K562 (cell line): ENCODE measurements around the gene AVPR1A. TPM values are rescaled to one million over a fixed set of nuclear protein-coding genes. Genes with fewer than 3 reads are reported as not detected.

Source experiments
- ATAC-seq: fragments of 200-7000 bp; cut with Tn5 transposase; 3 replicates; pipeline ENCODE4 v1.9.1; 2020; ENCODE audit warnings: moderate library complexity
- BruUV-seq: library from RNA; stranded (reverse); fragments of 400-500 nt; replicated peaks from 2 replicates; lab custom pipeline; 2021; lab: Mats Ljungman, UMichigan
- CTCF ChIA-PET: fragments of 300-600 bp; formaldehyde crosslinking; extraction: SDS; loops from one replicate; lab custom pipeline; 2021; ENCODE audit warnings: low intra/inter-chr PET ratio; lab: Yijun Ruan, JAX
- POLR2A ChIA-PET: fragments of 300-600, 350-650 bp; sonication (Branson Sonifier 250); formaldehyde crosslinking; extraction: SDS; loops from one replicate; lab custom pipeline; 2021; ENCODE audit warnings: antibody characterized with exemption, inconsistent platforms; lab: Yijun Ruan, JAX
- DNase-seq, 4 experiments: peaks; one replicate each; pipeline versions ENCODE4 v3.0.0 to v3.0.0-alpha.2; 2011 to 2018; ENCODE audit warnings: low spot score in 3 of 4, mixed read lengths in 3 of 4; ENCODE audit errors: extremely low read depth in 1 of 4
- FAIRE-seq: peaks from 2 replicates; lab custom pipeline; 2011; peaks lifted over from hg19 to GRCh38; lab: Jason Lieb, UNC
- H2AFZ ChIP-seq: 2 replicates; pipeline ENCODE4 v1.6.0; 2011; ENCODE audit warnings: low read depth, low read length, control low read depth, inconsistent platforms
- H3K27ac ChIP-seq: fragments of 200-600 bp; 3 replicates; pipeline ENCODE4 v1.8.0; 2011; ENCODE audit warnings: low read depth, mild to moderate bottlenecking, control low read depth, inconsistent platforms, low read length, moderate library complexity, mixed read lengths; ENCODE audit errors: extremely low read depth
- H3K27me3 ChIP-seq, 2 experiments: fragments of 300-600 bp in 1 of 2; 2 replicates in 1 of 2; 3 replicates in 1 of 2; pipeline versions ENCODE4 v1.6.0 to v1.8.0; 2011; ENCODE audit warnings: inconsistent platforms in 2 of 2, low read length in 2 of 2, mild to moderate bottlenecking in 1 of 2, mixed read lengths in 1 of 2, moderate library complexity in 1 of 2; ENCODE audit not compliant: control insufficient read depth in 2 of 2, insufficient read depth in 2 of 2
- H3K36me3 ChIP-seq: fragments of 300-600 bp; 3 replicates; pipeline ENCODE4 v1.8.0; 2011; ENCODE audit warnings: mild to moderate bottlenecking, low read length, inconsistent platforms; ENCODE audit not compliant: control insufficient read depth, insufficient read depth
- H3K4me1 ChIP-seq, 2 experiments: fragments of 200-600 bp in 1 of 2; replicated peaks in 1 of 2; 2 replicates in 1 of 2; 3 replicates in 1 of 2; pipeline versions ENCODE4 v1.5.1 to v1.8.0; 2011; ENCODE audit warnings: inconsistent platforms in 2 of 2, low read length in 2 of 2, mild to moderate bottlenecking in 1 of 2, mixed read lengths in 1 of 2, moderate library complexity in 1 of 2; ENCODE audit not compliant: control insufficient read depth in 2 of 2, insufficient read depth in 2 of 2
- H3K4me2 ChIP-seq: 2 replicates; pipeline ENCODE4 v1.6.1; 2011; ENCODE audit warnings: low read length, control low read depth, inconsistent platforms, mixed read lengths; ENCODE audit not compliant: insufficient read depth
- H3K4me3 ChIP-seq: fragments of 200-600 bp; sonication (generic), shearing (Covaris generic); 2 replicates; pipeline ENCODE4 v1.5.1; 2016; ENCODE audit warnings: control low read depth, inconsistent platforms
- H3K79me2 ChIP-seq: fragments of 200-600 bp; 3 replicates; pipeline ENCODE4 v1.8.0; 2011; ENCODE audit warnings: low read length, inconsistent platforms; ENCODE audit not compliant: control insufficient read depth, insufficient read depth
- H3K9ac ChIP-seq, 2 experiments: 2 replicates each; pipeline versions ENCODE4 v1.6.0 to v1.6.1; 2011; ENCODE audit warnings: low read depth in 2 of 2, low read length in 2 of 2, control low read depth in 1 of 2, inconsistent platforms in 1 of 2, mild to moderate bottlenecking in 1 of 2, mixed read lengths in 1 of 2; ENCODE audit not compliant: insufficient read depth in 1 of 2
- H3K9me1 ChIP-seq: one replicate; pipeline ENCODE4 v1.6.0; 2011; ENCODE audit warnings: inconsistent platforms, mild to moderate bottlenecking, low read length, moderate library complexity; ENCODE audit not compliant: control insufficient read depth, insufficient read depth
- H3K9me3 ChIP-seq: replicated peaks from 2 replicates; pipeline ENCODE4 v1.5.1; 2011; ENCODE audit warnings: low read depth, low read length, inconsistent platforms; ENCODE audit not compliant: control insufficient read depth, insufficient read depth
- H4K20me1 ChIP-seq: replicated peaks from 2 replicates; pipeline ENCODE4 v1.6.1; 2011; ENCODE audit warnings: low read length, inconsistent platforms, mixed read lengths; ENCODE audit not compliant: control insufficient read depth, insufficient read depth
- FOXA3 ChIP-seq, 2 experiments: fragments of 450-650 bp in 1 of 2; sonication (generic) in 1 of 2; formaldehyde crosslinking; IDR thresholded peaks in 1 of 2; conservative IDR thresholded peaks in 1 of 2; 2 replicates each; pipeline versions ENCODE4 v1.4.0 to v1.8.0; 2020 to 2022; ENCODE audit warnings: mild to moderate bottlenecking in 2 of 2, missing genetic modification reagents in 1 of 2
- LARP7 ChIP-seq: fragments of 450-650 bp; IDR thresholded peaks from 2 replicates; pipeline ENCODE4 v1.6.1; 2016
- NBN ChIP-seq: fragments of 450-650 bp; IDR thresholded peaks from 2 replicates; pipeline ENCODE4 v1.6.1; 2016; ENCODE audit warnings: low read depth, mild to moderate bottlenecking
- TFAP4 ChIP-seq: sonication (generic); formaldehyde crosslinking; IDR thresholded peaks from 2 replicates; pipeline ENCODE4 v1.8.0; 2022; ENCODE audit warnings: missing genetic modification reagents, mild to moderate bottlenecking, moderate library complexity, borderline replicate concordance
- THRA ChIP-seq: fragments of 450-650 bp; IDR thresholded peaks from 2 replicates; pipeline ENCODE4 v1.6.1; 2017; ENCODE audit warnings: mild to moderate bottlenecking, moderate library complexity
- USF1 ChIP-seq: sonication (generic); formaldehyde crosslinking; IDR thresholded peaks from 2 replicates; pipeline ENCODE4 v1.9.0; 2022; ENCODE audit warnings: mild to moderate bottlenecking, missing genetic modification reagents
- ZC3H11A ChIP-seq: IDR thresholded peaks from 2 replicates; pipeline ENCODE4 v1.6.1; 2012; ENCODE audit warnings: low read depth, low read length, improper control_type of control experiment
- ZC3H4 ChIP-seq: sonication (generic); formaldehyde crosslinking; IDR thresholded peaks from 2 replicates; pipeline ENCODE4 v1.9.0; 2021; ENCODE audit warnings: missing genetic modification reagents, borderline replicate concordance
- ZNF384 ChIP-seq: IDR thresholded peaks from 2 replicates; pipeline ENCODE4 v1.6.1; 2012; ENCODE audit warnings: low read depth, low read length, improper control_type of control experiment
- ZNF639 ChIP-seq, 2 experiments: fragments of 200-800 bp in 1 of 2; sonication (Bioruptor generic) in 1 of 2; sonication (generic) in 1 of 2; formaldehyde crosslinking in 1 of 2; IDR thresholded peaks in 1 of 2; conservative IDR thresholded peaks in 1 of 2; 2 replicates each; pipeline versions ENCODE4 v1.5.0 to v1.6.1; 2016 to 2020; ENCODE audit warnings: missing compliant biosample characterization in 1 of 2, missing genetic modification characterization in 1 of 2, missing genetic modification reagents in 1 of 2
- WGBS: fragments of 100-300 bp; shearing (Covaris generic); methylation state at CpG from one replicate; pipeline ENCODE4 v1.1.6; 2016; ENCODE audit warnings: low coverage, mixed read lengths; ENCODE audit not compliant: insufficient coverage; ENCODE audit errors: missing lambda C conversion rate; 5-methylcytosine and 5-hydroxymethylcytosine counted together
- in situ Hi-C: fragments of 300-500 bp; cut with MboI; formaldehyde crosslinking; loops from 4 replicates; pipeline ENCODE4 v1.15.0; 2018; ENCODE audit warnings: inconsistent platforms, mixed read lengths
- intact Hi-C: fragments of 100-400 bp; cut with micrococcal nuclease; formaldehyde crosslinking; loops from 2 replicates; pipeline ENCODE4 v1.14.2; 2022
- polyA plus RNA-seq, 8 experiments: library from polyadenylated mRNA; depleted of rRNA in 4 of 8; stranded (reverse) in 5 of 8; unstranded in 3 of 8; fragments of >200 nt; fragmentation: Nextera tagmentation in 2 of 8; fragmentation: Illumina TruSeq in 1 of 8; extraction: Ambion mirVana in 2 of 8; extraction: Trizol in 1 of 8; gene quantifications; 2 replicates each; pipeline versions ENCODE4 v1.2.1 to v1.2.3, GENCODE V29; 2011 to 2014; ENCODE audit warnings: inconsistent platforms in 1 of 8, missing spikeins in 1 of 8
- total RNA-seq, 7 experiments: library from RNA; depleted of rRNA in 6 of 7; stranded (reverse); fragments of >200 nt in 6 of 7; fragmentation: Illumina TruSeq in 2 of 7; extraction: Trizol in 2 of 7; gene quantifications; 2 replicates each; pipeline versions ENCODE4 v1.2.1 to v1.2.3, GENCODE V29; 2011 to 2021; ENCODE audit warnings: low replicate concordance in 1 of 7

AVPR1A gene
- total and polyA plus RNA-seq, 9 of the 15 experiments (the other 6 are each of a cell fraction or from before 2014, with no cell fraction given): under 0.01 to 0.04 (median 0.03) TPM; not detected in 3

- H3K4me2 ChIP-seq: no peak overlapping the region
- in situ Hi-C loops: no loop called here
- H3K9ac ChIP-seq: no peak overlapping the region
- H3K4me3 ChIP-seq: no peak overlapping the region
- WGBS: 0% methylated on average over 2 of the region's 2 CpGs
- POLR2A ChIA-PET: interaction anchor here (0.7 kb wide), 1 partner anchor 233 kb away, joined by 4 read pairs; no protein-coding TSS in a partner anchor
- intact Hi-C loops: no loop called here
- ATAC-seq (no peak), DNase-seq (no peak), FAIRE-seq (no peak)
- H3K27me3 ChIP-seq: no peaks in the 10 kb centered on the region
- no peaks in the 10 kb centered on the region for H3K79me2 ChIP-seq
- no peaks in the 10 kb centered on the region for H3K9me3 ChIP-seq
- no peak overlapping the region for H2AFZ ChIP-seq
- H3K9me1 ChIP-seq: no peaks in the 10 kb centered on the region
- BruUV-seq: no TSS peak
- no peaks in the 10 kb centered on the region for H3K4me1 ChIP-seq
- no peak overlapping the region for H3K27ac ChIP-seq
- TF ChIP-seq ZNF639 (CRISPR knock-in tag; conservative IDR thresholded peaks at IDR 0.05 in 1 of 2, IDR thresholded peaks at IDR 0.05 in 1 of 2): no peak
- H4K20me1 ChIP-seq: no peaks in the 10 kb centered on the region
- CTCF ChIA-PET: no interaction called here
- no peaks in the 10 kb centered on the region for H3K36me3 ChIP-seq
Measured at GRCh38 chr12:63093711-63094110, 57.3 kb downstream of the AVPR1A start.

GRCh38 chr12:63093084-63093483, 57.9 kb downstream of the AVPR1A start:
- BruUV-seq: no TSS peak
- in situ Hi-C loops: no loop called here
- intact Hi-C loops: no loop called here
- no peak for DNase-seq
- FAIRE-seq: no peak
- Histone ChIP-seq H3K27ac (no peak overlapping the region), H3K9me3 (no peaks in the 10 kb centered on the region), H3K27me3 (no peaks in the 10 kb centered on the region), H3K79me2 (no peaks in the 10 kb centered on the region), H3K4me3 (no peak overlapping the region), H3K4me1 (0 out of 5 replicates have a peak, but pooled peaks cover 0 to 2% of the 10 kb centered on the region in 2 experiments), H3K4me2 (no peak overlapping the region), H3K9ac (no peak overlapping the region), H2AFZ (no peak overlapping the region), H3K36me3 (no peaks in the 10 kb centered on the region), H3K9me1 (no peaks in the 10 kb centered on the region), H4K20me1 (no peaks in the 10 kb centered on the region)
- 0% methylated on average over 2 of the region's 2 CpGs for WGBS
- ChIA-PET POLR2A (interaction anchor here (0.6 to 0.7 kb wide), 2 partner anchors 232 to 537 kb away, joined by 3 to 4 read pairs; no protein-coding TSS in a partner anchor), CTCF (no interaction called here)
- no peak for ATAC-seq
- TF ChIP-seq NBN: no peak
- no peak for TF ChIP-seq TFAP4
- TF ChIP-seq USF1 (CRISPR knock-in tag): no peak
- TF ChIP-seq LARP7: no peak
- no peak for TF ChIP-seq FOXA3 (CRISPR knock-in tag; conservative IDR thresholded peaks at IDR 0.05 in 1 of 2, IDR thresholded peaks at IDR 0.05 in 1 of 2)
- no peak for TF ChIP-seq ZC3H4 (CRISPR knock-in tag)
- no peak for TF ChIP-seq THRA
- no peak for TF ChIP-seq ZNF384
- TF ChIP-seq ZC3H11A: no peak
